Measurements from ENCODE around the gene PRKAG2.

Gene PRKAG2

GRCh38 chr7:151728746-151729145 lies 148.2 kb downstream of the PRKAG2 start:
- Histone ChIP-seq H4K8ac (ENCODE audit: low read depth, low read length) (no peak overlapping the region), H3K18ac (ENCODE audit: low read length) (peak overlapping the region; percentile 77), H3K4me1 (ENCODE audit: control insufficient read depth in 2 of 2, insufficient read depth in 1 of 2, low read depth in 1 of 2, low read length in 2 of 2) (peaks cover 21 to 28% of the 10 kb centered on the region in 2 donors), H3K9ac (ENCODE audit: low read depth, low read length, poor library complexity) (peak overlapping the region; percentile 2), H2BK5ac (ENCODE audit: low read length) (peak overlapping the region; percentile 3), H3K79me1 (ENCODE audit: low read depth, low read length) (no peaks in the 10 kb centered on the region), H3K36me3 (replicated peaks in 1 of 2; ENCODE audit: control insufficient read depth in 2 of 2, insufficient read depth in 2 of 2, low read length in 2 of 2) (no peaks in the 10 kb centered on the region), H3K9me3 (replicated peaks in 1 of 2; ENCODE audit: control insufficient read depth in 2 of 2, insufficient read depth in 1 of 2, low read depth in 1 of 2, low read length in 2 of 2) (no peaks in the 10 kb centered on the region), H2BK15ac (ENCODE audit: low read length) (no peak overlapping the region), H3K4ac (ENCODE audit: low read length) (peak overlapping the region; percentile 46), H3K27ac (replicated peaks; ENCODE audit: low read length) (no peak overlapping the region), H3K4me3 (ENCODE audit: low read length in 2 of 2) (no peak overlapping the region), H4K91ac (ENCODE audit: low read depth, low read length, poor library complexity) (no peak overlapping the region), H2AK5ac (ENCODE audit: low read depth, low read length) (peak overlapping the region; percentile 77), H2BK120ac (ENCODE audit: low read depth, low read length) (no peak overlapping the region), H3K27me3 (ENCODE audit: control insufficient read depth in 3 of 3, insufficient read depth in 3 of 3, low read depth in 1 of 3, low read length in 3 of 3) (no peaks in the 10 kb centered on the region), H3K4me2 (ENCODE audit: insufficient read depth, low read length, poor library complexity, severe bottlenecking) (no peak overlapping the region), H2AFZ (ENCODE audit: low read length) (no peak overlapping the region), H2BK12ac (ENCODE audit: low read length) (no peak overlapping the region), H3K14ac (ENCODE audit: low read length) (no peak overlapping the region), H3K23ac (ENCODE audit: low read depth, low read length, poor library complexity) (peak overlapping the region; percentile 17)
- no peak for DNase-seq (ENCODE audit: low spot score)
- no CpG with 5 or more reads among the region's 14 CpGs for WGBS, 2 donors (ENCODE audit: extremely low coverage in 2 of 2, insufficient read length in 2 of 2, insufficient replicate concordance in 1 of 2)

- Histone ChIP-seq H3K4me3 (ENCODE audit: low read length in 2 of 2) (no peak overlapping the region), H2BK12ac (ENCODE audit: low read length) (peak overlapping the region; percentile 86), H2BK5ac (ENCODE audit: low read length) (peak overlapping the region; percentile 84), H3K36me3 (replicated peaks in 1 of 2; ENCODE audit: control insufficient read depth in 2 of 2, insufficient read depth in 2 of 2, low read length in 2 of 2) (no peaks in the 10 kb centered on the region), H3K23ac (ENCODE audit: low read depth, low read length, poor library complexity) (peak overlapping the region; percentile 39), H3K9me3 (replicated peaks in 1 of 2; ENCODE audit: control insufficient read depth in 2 of 2, insufficient read depth in 1 of 2, low read depth in 1 of 2, low read length in 2 of 2) (no peaks in the 10 kb centered on the region), H4K8ac (ENCODE audit: low read depth, low read length) (no peak overlapping the region), H2AFZ (ENCODE audit: low read length) (no peak overlapping the region), H3K27me3 (ENCODE audit: control insufficient read depth in 3 of 3, insufficient read depth in 3 of 3, low read depth in 1 of 3, low read length in 3 of 3) (no peaks in the 10 kb centered on the region), H3K27ac (replicated peaks; ENCODE audit: low read length) (peak overlapping the region; percentile 57), H3K14ac (ENCODE audit: low read length) (no peak overlapping the region), H2AK5ac (ENCODE audit: low read depth, low read length) (peak overlapping the region; percentile 77), H3K9ac (ENCODE audit: low read depth, low read length, poor library complexity) (peak overlapping the region; percentile 34), H3K18ac (ENCODE audit: low read length) (peak overlapping the region; percentile 67), H3K79me1 (ENCODE audit: low read depth, low read length) (no peaks in the 10 kb centered on the region), H2BK15ac (ENCODE audit: low read length) (no peak overlapping the region), H3K4me1 (ENCODE audit: control insufficient read depth in 2 of 2, insufficient read depth in 1 of 2, low read depth in 1 of 2, low read length in 2 of 2) (peaks cover 21 to 28% of the 10 kb centered on the region in 2 donors), H3K4ac (ENCODE audit: low read length) (no peak overlapping the region), H3K4me2 (ENCODE audit: insufficient read depth, low read length, poor library complexity, severe bottlenecking) (no peak overlapping the region), H2BK120ac (ENCODE audit: low read depth, low read length) (peak overlapping the region; percentile 96), H4K91ac (ENCODE audit: low read depth, low read length, poor library complexity) (no peak overlapping the region)
- WGBS, 2 donors (ENCODE audit: extremely low coverage in 2 of 2, insufficient read length in 2 of 2, insufficient replicate concordance in 1 of 2), result no CpG with 5 or more reads among the region's 8 CpGs
- no peak for DNase-seq (ENCODE audit: low spot score)
These were observed 148.6 kb downstream of the PRKAG2 start for GRCh38 chr7:151728286-151728660.

DNA sequence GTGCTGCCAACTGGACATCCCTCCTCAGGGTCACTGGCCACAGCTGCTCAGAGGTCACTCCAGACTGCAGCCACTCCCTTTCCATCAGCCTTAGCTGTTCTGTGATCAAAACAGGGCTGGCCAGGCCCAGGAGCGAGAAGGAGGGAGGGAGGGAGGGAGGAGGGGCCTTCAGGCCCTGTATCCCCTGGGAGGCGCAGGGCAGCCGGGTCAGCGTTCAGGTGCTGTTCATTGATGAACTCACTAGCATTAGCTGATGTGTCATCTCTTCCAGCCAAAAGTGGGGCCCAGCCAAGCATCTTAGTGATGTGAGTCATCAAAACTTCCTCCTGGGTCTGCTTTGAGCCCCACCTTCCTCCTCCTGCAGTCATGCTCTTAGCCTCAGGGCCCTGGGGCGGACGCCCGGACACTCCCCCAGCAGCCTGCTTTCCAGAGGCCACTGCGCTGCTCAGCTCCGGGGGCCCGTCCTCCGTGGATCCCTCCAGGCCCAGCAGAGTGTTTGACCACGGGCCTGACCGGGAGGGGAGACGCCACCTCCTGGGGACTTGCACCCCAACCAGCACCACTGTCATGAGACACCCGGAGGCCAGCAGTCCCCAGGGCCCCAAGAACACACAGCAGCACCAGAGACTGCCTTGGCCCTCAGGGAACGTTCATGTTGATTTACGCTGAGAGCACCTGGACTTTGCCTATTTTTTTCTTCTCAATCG lies 149.2 kb downstream of the PRKAG2 start:
- peak overlapping the region; percentile 67 for H3K23ac ChIP-seq (ENCODE audit: low read depth, low read length, poor library complexity)
- no peak overlapping the region for H4K8ac ChIP-seq (ENCODE audit: low read depth, low read length)
- H2AK5ac ChIP-seq (ENCODE audit: low read depth, low read length), result peak overlapping the region; percentile 89
- H3K27ac ChIP-seq (replicated peaks; ENCODE audit: low read length), result peak overlapping the region; percentile 57
- peak overlapping the region; percentile 30 for H2BK12ac ChIP-seq (ENCODE audit: low read length)
- no peak overlapping the region for H3K9ac ChIP-seq (ENCODE audit: low read depth, low read length, poor library complexity)
- peak overlapping the region; percentile 92 for H3K14ac ChIP-seq (ENCODE audit: low read length)
- WGBS, 2 donors (ENCODE audit: extremely low coverage in 2 of 2, insufficient read length in 2 of 2, insufficient replicate concordance in 1 of 2), result no CpG with 5 or more reads among the region's 18 CpGs
- peak overlapping the region; percentile 84 for H2BK5ac ChIP-seq (ENCODE audit: low read length)
- H3K18ac ChIP-seq (ENCODE audit: low read length), result peak overlapping the region; percentile 85
- H3K9me3 ChIP-seq (replicated peaks in 1 of 2; ENCODE audit: control insufficient read depth in 2 of 2, insufficient read depth in 1 of 2, low read depth in 1 of 2, low read length in 2 of 2), result no peaks in the 10 kb centered on the region
- no peak overlapping the region for H3K4me2 ChIP-seq (ENCODE audit: insufficient read depth, low read length, poor library complexity, severe bottlenecking)
- H2AFZ ChIP-seq (ENCODE audit: low read length), result peak overlapping the region; percentile 31
- H3K36me3 ChIP-seq (replicated peaks in 1 of 2; ENCODE audit: control insufficient read depth in 2 of 2, insufficient read depth in 2 of 2, low read length in 2 of 2), result no peaks in the 10 kb centered on the region
- peak overlapping the region; percentile 97 for H2BK120ac ChIP-seq (ENCODE audit: low read depth, low read length)
- no peak overlapping the region for H4K91ac ChIP-seq (ENCODE audit: low read depth, low read length, poor library complexity)
- peak overlapping the region; percentile 80 for H3K4ac ChIP-seq (ENCODE audit: low read length)
- H3K4me3 ChIP-seq (ENCODE audit: low read length in 2 of 2), result no peak overlapping the region
- no peak for DNase-seq (ENCODE audit: low spot score)
- H2BK15ac ChIP-seq (ENCODE audit: low read length), result peak overlapping the region; percentile 95
- peaks cover 21 to 26% of the 10 kb centered on the region in 2 donors for H3K4me1 ChIP-seq (ENCODE audit: control insufficient read depth in 2 of 2, insufficient read depth in 1 of 2, low read depth in 1 of 2, low read length in 2 of 2)
- H3K27me3 ChIP-seq (ENCODE audit: control insufficient read depth in 3 of 3, insufficient read depth in 3 of 3, low read depth in 1 of 3, low read length in 3 of 3), result no peaks in the 10 kb centered on the region
- H3K79me1 ChIP-seq (ENCODE audit: low read depth, low read length), result no peaks in the 10 kb centered on the region

DNA sequence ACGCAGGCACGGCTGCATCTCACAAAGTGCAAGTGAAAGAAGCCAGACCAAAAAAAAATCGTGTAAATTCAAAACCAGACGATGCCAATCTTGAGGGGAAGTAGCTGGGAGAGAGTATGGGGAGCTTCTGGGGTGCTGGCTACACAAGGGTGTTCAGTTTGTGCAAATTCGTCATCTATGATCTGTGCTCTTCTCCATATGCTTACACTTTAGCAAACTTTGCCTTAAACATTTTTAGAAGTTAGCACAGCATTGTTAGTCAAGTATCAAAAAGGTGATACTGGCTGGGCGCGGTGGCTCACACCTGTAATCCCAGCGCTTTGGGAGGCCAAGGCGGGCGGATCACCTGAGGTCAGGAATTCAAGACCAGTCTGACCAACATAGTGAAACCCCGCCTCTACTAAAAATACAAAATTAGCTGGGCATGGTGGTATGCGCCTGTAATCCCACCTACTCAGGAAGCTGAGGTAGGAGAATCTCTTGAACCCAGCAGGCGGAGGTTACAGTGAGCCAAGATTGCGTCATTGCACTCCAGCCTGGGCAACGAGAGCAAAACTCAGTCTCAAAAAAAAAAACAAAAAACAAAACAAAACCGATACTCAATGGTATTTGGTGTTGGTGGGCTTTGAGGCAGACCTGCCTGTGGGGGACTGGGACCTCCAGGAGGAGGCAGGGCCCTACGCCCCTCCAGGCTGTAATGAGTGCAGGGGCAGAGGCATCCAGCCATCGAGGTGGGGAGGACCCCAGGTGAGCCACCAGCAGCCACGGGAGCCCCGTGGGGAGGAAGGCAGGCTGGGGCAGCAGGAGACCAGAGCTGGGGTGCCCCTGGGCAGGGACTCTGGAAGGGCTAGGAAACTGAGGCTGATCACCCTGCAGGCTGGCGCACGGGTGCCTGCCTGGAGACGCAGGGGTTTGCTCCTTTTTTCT lies 150.0 kb downstream of the PRKAG2 start:
- peak overlapping the region; percentile 84 for H2BK5ac ChIP-seq (ENCODE audit: low read length)
- H3K36me3 ChIP-seq (replicated peaks in 1 of 2; ENCODE audit: control insufficient read depth in 2 of 2, insufficient read depth in 2 of 2, low read length in 2 of 2), result no peaks in the 10 kb centered on the region
- peak overlapping the region; percentile 87 for H2BK12ac ChIP-seq (ENCODE audit: low read length)
- H3K14ac ChIP-seq (ENCODE audit: low read length), result peak overlapping the region; percentile 92
- H3K27me3 ChIP-seq (ENCODE audit: control insufficient read depth in 3 of 3, insufficient read depth in 3 of 3, low read depth in 1 of 3, low read length in 3 of 3), result no peaks in the 10 kb centered on the region
- H3K4me1 ChIP-seq (ENCODE audit: control insufficient read depth in 2 of 2, insufficient read depth in 1 of 2, low read depth in 1 of 2, low read length in 2 of 2), result peaks cover 21 to 26% of the 10 kb centered on the region in 2 donors
- H3K27ac ChIP-seq (replicated peaks; ENCODE audit: low read length), result no peak overlapping the region
- H3K4ac ChIP-seq (ENCODE audit: low read length), result peak overlapping the region; percentile 15
- H2AFZ ChIP-seq (ENCODE audit: low read length), result no peak overlapping the region
- H4K8ac ChIP-seq (ENCODE audit: low read depth, low read length), result no peak overlapping the region
- no peak for DNase-seq (ENCODE audit: low spot score)
- peak overlapping the region; percentile 67 for H3K23ac ChIP-seq (ENCODE audit: low read depth, low read length, poor library complexity)
- WGBS, 2 donors (ENCODE audit: extremely low coverage in 2 of 2, insufficient read length in 2 of 2, insufficient replicate concordance in 1 of 2), result no CpG with 5 or more reads among the region's 23 CpGs
- H2BK120ac ChIP-seq (ENCODE audit: low read depth, low read length), result peak overlapping the region; percentile 97
- H2AK5ac ChIP-seq (ENCODE audit: low read depth, low read length), result peak overlapping the region; percentile 87
- H3K4me2 ChIP-seq (ENCODE audit: insufficient read depth, low read length, poor library complexity, severe bottlenecking), result no peak overlapping the region
- H3K4me3 ChIP-seq (ENCODE audit: low read length in 2 of 2), result no peak overlapping the region
- no peak overlapping the region for H4K91ac ChIP-seq (ENCODE audit: low read depth, low read length, poor library complexity)
- no peak overlapping the region for H2BK15ac ChIP-seq (ENCODE audit: low read length)
- no peaks in the 10 kb centered on the region for H3K79me1 ChIP-seq (ENCODE audit: low read depth, low read length)
- H3K9ac ChIP-seq (ENCODE audit: low read depth, low read length, poor library complexity), result no peak overlapping the region
- no peaks in the 10 kb centered on the region for H3K9me3 ChIP-seq (replicated peaks in 1 of 2; ENCODE audit: control insufficient read depth in 2 of 2, insufficient read depth in 1 of 2, low read depth in 1 of 2, low read length in 2 of 2)
- peak overlapping the region; percentile 97 for H3K18ac ChIP-seq (ENCODE audit: low read length)
